UCSD-AML1 (cell line): Measurements from ENCODE around the gene MMP15.
"Not testable (repeated sequence)": the region's sequence is repeated elsewhere in the genome, so short reads cannot be mapped to it uniquely, and the experiment has no call there.

Experiments
- DNase-seq: peaks from one replicate; lab custom pipeline; 2025; ENCODE audit not compliant: unreplicated experiment; lab: John Stamatoyannopoulos, UW

MMP15 gene

DNA sequence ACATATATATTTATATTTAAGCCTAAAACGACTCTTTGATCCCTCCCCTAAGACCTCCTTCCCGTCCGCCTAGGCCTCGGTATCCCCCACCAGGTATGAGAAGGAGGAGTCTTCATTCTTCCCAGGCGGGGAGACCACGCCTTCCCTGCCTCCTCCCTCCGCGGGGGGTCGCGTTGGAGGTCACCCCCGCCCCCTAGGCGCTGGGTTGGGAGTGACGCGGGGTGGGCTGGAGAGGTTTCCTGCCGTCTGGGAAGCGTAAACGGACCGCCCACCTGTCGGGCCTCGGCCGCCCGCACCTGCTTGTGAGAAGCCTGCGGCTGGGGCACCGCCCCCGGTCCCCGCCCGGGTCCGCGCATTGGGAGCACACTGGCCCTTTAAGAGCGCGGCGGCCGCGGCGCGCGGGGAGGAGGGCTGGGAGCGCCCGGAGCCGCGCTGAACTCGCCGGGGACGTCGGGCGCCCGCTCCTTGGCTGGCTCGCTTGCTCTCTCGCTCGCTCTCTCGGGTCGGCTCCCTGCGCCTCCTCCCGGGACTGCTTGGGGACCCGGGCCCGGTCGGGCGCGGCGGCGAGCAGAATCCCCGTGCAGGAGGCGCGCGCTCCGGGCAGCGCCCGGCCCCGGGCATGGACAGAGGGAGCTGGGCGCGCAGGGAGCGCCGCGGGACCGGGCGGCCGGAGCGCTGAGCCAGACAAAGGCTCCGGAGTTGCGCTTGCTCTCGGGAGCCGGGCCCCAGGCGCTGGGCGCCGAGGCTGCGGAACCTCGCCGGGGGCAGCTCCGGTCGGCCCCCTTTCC is at the start of gene MMP15:
MMP15 (plus strand) TSS at position 404 of the 788 bp plus-strand sequence. CDS start 597 bp downstream, outside the sequence.
- DNase-seq = peak; percentile 78

DNA sequence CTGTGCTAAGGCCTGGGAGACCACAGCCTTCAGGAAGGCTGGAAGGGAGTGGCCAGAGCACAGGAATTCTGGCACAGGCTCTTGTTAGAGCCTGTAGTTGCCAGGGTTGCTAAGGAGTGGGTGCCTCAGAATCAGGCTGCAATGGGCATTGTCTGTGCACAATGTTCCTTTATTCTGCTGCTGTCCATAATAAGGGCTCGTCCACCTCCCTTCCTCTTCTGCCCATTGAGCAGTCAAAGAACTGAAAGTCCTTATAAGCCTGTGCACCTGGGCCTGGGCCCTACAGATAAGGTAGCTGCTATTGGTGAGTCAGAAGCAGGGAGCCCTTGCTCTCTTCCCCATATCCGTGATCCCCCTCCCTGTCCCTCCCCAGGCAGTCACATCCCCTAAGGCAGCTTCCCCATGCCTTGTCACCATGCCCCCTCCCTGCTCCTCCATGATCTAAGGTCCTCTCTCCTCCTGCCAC is 49.2 kb upstream of the MMP15 start:
- DNase-seq = no peak

DNA sequence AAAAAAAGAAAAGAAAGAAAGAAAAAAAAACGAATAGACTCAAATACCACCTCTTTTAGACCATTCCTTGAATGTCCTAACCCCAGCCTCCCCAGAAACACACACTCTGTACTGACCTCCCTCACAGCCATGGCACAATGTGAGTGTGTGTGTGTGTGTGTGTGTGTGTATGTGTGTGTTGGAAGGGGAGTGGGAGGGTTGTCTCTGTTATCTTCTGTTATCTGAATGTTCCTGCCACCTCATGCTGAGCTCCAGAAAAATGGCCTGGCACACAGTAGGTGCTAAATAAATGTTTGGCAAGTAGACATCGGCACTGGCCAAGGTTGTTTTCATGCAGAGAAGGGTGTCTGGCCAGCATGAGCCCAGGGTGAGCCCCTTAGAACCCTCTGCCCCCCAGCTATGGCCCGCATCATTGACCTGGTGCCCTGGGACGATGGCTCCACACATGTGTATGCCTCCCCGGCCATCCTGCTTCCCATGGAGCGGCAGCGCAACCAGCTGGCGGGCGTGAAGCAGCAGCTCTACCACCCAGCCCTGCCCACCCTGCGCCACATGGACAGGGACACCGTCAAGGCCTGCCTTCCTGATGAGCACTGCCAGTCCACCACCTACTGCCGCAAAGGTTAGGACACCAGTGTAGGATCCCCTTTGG is 48.0 kb upstream of the MMP15 start:
- peak; percentile 32 for DNase-seq

DNA sequence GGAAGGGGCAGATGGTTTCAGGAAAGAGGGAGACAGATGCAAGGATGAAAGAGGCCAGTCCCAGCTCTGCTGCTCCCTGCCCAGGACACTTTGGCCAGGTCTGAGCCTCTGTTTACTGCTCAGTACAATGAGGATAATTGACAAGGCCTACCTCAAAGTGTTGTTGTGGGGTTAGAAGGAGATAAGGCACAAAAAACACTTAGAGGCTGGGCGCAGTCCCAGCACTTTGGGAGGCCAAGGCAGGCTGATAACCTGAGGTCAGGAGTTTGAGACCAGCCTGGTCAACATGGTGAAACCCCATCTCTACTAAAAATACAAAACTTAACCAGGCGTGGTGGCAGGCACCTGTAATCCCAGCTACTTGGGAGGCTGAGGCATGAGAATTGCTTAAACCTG is 47.5 kb upstream of the MMP15 start:
- not testable (repeated sequence) for DNase-seq

DNA sequence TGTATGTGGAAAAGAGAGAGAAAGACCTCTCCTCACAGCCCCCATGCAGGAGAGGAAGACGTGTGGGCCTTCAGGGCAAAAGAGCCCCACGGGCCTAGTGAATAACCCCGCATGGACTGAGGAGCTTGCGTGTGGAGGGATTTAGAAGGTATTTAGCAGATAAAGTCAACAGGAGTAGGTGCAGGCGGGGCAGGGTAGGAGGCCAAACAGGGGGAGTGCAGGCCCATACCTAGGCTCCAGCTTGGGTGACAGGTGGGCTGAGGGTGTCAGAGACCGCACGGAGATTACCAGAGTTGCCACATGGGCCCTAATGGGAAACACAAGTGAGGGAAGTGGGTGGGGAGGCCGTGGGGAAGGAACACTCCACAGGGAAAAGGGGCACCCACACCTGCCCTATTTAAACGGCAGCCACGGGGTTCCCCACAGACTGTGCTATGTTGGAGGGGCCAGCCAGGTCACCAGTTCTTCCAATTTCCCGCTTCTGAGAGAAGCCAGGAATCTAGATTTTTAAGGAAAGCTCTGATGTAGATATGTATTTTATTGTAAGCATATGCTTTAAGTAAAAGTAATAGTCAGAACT is 46.5 kb upstream of the MMP15 start:
- no peak for DNase-seq

DNA sequence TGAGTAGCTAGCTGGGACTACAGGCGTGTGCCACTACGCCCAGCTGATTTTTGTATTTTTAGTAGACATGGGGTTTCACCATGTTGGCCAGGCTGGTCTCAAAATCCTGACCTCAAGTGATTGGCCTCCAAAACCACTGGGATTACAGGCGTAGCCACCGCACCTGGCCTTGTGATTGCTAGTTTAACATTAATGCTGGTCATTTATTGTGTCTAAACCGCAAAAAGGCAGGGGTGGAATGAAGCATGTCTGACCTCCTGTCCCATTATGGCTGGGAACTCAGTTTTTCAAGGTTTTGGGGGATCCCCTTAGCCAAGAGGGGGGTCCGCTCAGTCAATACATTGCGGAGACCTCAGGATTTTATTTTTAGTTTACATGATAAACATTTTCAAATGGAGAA is 43.9 kb upstream of the MMP15 start:
- no peak for DNase-seq

DNA sequence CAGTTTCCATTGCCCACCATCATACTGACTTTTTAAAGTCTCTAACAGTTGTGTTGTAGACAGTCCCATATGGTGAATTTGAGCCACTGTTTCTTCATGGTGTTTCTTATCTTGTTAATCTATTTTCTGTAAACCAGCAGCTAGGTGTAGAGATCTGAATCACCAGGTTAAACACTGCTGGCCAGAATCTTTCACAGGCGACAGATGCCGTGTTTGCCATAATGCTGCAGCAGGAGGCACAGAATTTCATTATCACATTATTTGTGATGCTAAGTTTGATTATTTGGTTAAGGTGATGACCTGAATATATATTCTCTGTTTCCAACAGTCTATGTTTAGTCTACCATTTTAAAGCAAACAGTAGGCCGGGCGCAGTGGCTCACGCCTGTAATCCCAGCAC is 43.2 kb upstream of the MMP15 start:
- no peak for DNase-seq

DNA sequence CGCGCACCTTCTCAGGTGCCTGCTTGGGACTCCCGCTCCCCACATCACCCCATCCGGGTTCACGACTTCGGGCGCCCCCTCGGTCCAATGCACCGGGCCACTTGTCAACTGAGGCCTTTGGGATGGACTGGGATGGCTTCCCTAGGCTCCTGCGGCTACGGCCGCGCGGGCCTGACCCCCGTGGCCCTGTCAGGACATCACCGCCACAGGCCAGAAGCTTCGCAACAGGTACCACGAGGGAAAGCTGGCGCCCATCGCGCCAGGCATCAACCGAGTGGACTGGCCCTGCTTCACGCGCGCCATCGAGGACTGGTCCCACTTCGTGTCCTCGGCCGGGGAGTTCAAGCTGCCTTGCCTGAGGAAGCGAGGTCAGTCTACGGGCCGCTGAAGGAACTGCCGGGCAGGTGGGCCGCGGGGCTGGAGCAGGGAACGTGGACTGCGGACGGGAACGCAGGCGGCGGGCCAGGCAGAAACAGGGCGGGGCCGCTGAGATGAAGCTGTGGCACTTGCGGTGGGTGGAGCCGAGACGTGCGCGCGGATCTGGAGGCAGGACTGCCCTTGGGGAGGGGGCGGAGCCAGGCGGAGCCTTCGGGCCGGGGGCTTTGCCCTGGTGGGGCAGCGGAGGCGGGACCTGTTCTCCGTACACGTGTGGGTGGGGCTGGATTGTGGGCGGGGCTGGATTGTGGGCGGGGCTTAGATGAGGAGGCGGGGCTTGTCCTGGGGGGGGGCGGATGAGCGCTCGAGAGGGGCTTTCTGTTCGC is 40.9 kb upstream of the MMP15 start:
- DNase-seq = no peak

DNA sequence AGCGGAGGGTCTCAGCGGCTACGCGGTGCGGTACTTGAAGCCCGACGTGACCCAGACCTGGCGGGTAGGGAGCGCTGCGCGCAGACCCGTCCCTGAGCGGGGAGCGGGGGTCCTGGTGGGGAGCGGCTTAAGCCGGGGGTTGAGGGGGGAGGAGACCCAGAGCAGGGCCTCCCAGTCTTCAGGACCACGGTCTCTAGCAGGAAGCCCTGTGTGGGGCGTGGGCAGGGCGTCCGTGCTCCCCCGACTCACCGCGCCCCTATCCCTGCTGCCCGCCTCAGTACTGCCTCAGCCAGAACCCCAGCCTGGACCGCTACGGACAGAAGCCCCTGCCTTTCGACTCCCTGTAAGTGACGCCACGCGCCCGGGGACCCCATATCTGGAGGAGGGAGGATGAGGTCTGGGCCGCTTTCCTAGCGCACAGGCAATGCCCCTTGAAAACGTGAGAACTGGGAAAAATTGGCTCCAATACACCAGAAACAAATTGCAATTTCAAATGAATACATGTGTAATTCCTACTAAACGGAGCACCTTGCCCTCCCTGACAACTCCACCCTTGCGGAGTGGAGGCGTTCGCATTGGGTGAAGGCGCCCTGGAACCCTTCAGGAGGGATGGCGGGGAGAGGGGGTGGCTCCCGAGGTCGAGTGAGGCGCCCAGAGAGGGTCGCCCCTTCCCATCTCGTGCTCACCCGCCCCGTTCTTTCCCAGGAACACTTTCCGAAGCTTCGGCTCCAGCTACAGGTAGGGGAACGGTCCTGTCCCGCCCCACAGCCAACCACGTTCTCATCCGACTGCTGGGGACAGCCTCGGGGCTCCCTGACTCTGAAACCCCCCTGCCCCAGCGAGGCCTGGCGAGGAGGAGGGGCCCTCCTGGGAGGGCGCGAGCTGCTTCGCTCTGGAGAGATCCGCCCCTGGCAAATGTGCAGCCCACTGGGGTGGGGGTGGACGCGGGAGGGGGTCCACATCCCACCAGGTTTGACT is 40.1 kb upstream of the MMP15 start:
- DNase-seq = no peak

DNA sequence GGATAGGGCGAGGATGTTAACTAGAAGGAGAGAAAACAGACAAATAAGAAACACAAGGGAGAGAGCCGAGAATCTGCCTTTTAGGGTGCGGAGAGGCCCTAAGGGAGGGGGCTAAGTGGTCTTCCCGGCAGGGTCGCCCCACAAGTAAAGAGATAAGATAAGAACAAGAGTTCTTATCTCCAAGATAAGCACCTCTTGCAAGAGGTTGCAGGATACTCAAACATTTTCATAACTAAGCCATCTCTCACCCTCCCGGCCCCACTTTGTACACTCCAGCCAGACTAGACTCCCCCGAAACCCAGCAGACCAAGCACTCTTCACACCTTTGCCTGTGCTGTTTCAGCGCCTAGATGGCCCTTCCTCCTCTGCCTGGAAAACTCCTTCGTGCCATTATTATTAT is 39.4 kb upstream of the MMP15 start:
- no peak for DNase-seq

DNA sequence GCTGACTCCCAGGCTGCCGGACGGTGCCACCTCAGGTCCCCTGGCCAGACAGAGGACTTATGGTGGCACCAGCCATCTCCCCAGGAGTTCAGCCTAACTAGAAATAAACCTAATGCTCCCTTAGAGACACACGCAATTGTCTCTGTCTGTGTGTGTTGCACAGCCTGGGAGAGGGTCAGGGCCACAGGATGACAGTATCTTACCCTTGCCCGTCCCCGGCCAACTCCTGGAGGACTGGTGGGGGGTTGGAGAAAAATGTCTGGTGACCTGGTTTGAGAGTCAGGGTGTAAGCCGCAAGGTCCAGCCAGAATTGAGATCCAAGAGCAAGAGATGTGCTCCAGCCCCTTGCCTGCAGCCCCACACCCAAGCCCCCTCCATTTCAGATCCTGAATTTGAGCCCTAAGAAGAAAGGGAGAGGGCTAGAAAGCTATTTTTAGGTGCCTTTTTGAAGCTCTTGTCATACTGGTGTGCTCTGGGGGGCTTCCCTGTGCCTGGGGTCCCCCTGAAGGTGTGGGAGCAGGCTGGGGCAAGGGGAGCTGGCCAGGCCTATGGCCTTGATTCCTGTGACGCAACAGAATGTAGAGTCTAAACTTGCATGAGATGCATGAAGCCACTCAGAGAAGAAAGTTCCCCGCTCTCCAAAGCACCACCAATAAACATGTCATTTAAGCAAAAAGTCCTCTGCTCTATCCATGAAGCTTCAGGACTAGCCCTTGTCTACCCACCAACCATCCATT is 37.9 kb upstream of the MMP15 start:
- DNase-seq = no peak

DNA sequence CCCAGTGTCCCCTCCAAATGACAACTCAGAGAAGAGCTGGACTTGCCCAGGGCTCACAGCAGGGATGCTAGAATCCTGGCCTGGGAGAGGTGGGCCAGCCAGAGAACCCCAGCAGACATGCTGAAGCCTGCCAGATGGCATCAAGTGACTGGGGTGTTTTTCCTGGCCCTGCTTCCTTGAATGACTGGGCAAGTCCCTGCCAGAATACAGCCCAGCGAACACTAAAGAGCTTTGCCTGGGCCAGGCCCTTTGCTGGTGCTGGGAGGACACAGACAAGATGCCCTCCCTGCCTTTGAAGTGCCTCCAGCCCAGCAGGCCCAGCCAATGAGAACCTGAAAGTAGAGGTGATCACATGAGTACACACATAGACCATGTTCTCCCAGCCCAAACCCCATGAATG is 36.6 kb upstream of the MMP15 start:
- DNase-seq = peak; percentile 32

DNA sequence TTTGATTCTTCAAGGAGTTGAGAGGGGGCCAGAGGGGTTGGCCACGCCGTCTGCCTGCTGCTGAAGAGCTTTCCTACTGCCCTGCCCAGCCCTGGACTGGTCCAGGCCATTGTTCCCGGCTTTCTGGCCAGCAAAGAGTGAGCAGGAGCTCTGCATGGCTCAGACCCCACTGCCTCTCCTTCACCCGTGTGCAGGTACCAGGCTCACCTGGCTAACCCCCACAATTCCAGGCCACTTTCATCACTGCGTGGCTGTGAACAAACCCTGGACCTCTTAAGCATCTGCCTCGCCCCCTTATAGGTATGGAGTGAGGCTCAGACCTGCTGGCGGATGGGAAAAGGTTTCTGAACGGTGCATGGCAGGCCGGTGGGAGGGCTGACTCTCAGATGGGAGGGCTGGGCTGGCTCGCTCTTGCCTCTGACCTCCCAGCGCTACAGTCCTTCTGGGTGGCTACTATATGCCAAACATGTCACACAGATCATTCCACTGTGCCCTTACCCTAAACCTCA is 33.9 kb upstream of the MMP15 start:
- no peak for DNase-seq

DNA sequence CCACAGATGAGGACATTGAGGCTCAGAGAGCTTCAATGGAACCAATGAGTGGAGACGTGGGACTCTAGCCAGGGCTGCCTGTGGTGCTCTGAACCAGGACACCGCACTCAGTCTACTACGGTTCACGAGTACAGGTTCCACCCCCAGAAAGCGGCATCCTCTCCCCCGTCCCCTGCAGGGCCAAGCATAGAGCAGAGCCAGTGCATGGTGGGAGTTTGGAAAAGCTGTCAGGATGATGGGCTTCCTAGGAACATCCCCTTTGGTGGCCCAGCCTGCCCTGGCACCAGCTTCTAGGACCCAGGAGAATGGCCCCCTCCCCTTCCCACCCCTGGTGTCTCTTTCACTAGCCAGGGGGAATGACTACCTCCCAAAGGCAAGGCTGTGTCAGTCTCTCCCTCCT is 33.5 kb upstream of the MMP15 start:
- no peak for DNase-seq

DNA sequence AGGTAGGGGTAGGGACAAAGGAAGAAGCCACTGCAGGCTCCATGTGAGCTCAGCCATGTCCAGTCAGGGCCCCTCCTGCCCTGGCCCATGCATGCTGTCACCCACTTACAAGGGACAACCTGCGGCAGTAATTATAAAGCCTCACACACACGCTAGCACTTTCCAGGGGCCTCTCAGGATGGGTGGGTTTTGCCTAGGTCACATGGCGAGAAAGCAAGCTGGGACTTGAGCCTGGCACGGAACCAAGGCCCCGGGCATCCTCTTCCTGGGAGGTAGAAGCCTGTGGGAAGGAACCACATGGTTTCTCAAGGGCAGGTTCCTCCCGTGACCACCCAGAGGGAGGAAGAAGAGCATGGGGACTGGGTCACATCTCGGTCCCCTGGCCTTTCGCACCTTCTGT is 32.1 kb upstream of the MMP15 start:
- DNase-seq = peak; percentile 36

DNA sequence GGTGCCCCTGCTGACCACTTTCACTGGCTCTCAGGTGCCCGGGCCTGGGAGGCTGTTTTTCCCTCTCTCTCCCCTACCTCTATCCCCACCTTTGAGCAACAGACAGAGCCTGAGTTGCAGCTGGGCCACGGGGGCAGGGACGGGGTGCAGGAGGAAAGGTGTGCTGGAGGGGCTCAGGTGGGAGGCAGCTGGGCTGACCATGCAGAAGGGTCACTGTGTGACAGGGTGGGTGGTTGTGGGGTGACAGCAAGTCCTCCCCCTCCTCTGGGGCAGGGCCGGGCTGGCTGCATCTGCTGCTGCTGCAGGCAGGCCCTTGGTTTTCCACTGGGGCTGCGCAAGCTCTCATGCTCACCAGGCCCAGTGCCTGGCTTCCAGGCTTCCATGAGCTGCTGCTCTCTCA is 31.7 kb upstream of the MMP15 start:
- no peak for DNase-seq

DNA sequence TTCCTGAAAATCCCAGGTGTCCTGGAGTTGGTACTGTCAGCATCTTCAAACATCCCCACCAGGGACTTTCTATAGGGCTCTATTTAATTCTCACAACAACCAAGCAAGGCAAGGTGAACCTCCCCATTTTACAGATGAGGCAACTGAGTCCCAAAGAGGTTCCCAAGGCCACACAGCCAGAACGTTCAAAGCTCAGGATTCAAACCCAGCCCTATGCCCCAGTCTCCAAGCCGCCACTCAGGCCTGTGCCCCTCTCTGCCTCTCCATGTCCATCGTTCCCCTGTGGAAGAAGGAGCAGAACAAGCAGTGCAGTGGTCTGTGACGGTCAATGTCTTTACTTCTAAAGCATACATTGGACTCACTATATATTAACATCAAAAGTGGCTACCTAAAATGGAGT is 31.2 kb upstream of the MMP15 start:
- DNase-seq = no peak

DNA sequence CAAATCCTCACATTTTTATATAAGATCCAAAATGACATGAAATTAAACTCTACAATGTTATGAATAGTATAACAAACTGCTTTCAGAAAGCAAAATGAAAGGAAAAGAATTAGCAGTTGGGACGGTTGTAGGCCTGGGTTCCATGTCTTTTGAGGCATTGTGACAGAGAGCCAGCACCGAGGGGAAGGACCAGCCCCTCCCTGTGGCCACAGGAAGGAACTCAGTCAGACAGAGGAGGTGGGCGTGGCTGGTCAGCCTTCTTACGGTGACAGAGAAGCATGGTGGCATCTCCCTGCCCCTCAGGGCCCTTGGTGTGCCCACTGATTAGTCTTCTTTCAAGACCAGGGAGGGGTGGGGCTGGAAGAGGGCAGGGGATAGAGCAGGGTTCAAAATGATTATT is 30.8 kb upstream of the MMP15 start:
- peak; percentile 73 for DNase-seq

DNA sequence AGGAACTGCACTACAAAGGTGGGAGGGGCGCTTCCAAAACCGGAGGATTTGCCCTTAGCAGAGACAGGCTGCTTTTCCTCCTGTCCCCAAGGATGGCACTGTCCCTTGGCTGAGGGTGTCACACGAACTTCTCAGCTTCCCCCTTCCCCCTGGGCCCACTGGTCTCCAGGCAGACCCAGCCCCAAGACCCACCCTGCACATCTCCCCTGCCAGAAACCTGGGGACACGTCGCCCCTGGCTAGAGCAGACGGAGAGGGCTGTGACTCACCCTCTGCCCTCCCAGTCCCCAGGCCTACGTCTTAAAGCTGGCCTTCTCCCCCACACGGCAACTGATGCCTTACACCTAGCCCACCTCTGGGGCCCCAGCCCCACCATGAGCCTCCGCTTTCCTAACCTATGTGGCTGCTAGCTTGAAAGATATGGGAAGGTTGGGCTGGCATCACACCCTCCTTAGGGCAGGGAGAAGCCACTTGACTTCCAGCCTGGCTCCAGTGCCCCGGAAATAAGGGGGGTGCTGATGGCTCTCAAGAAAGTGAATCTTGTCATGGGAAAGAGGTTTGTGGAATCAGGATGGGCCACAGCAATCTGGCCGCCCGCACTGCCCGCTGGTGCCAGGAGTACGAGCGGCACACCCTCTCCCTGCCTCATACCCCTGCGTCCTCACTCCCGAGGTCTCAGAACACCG is 29.7 kb upstream of the MMP15 start:
- DNase-seq = no peak
